Measurements from ENCODE around the gene PRR19. TPM values are rescaled to one million over a fixed set of nuclear protein-coding genes. Genes with fewer than 3 reads are reported as not detected.
A peak's percentile ranks its signal among the peaks of the same experiment; 100 is the strongest.

Gene PRR19
- total RNA-seq, 1 experiment from 2014 or later, result 3.2 TPM

DNA sequence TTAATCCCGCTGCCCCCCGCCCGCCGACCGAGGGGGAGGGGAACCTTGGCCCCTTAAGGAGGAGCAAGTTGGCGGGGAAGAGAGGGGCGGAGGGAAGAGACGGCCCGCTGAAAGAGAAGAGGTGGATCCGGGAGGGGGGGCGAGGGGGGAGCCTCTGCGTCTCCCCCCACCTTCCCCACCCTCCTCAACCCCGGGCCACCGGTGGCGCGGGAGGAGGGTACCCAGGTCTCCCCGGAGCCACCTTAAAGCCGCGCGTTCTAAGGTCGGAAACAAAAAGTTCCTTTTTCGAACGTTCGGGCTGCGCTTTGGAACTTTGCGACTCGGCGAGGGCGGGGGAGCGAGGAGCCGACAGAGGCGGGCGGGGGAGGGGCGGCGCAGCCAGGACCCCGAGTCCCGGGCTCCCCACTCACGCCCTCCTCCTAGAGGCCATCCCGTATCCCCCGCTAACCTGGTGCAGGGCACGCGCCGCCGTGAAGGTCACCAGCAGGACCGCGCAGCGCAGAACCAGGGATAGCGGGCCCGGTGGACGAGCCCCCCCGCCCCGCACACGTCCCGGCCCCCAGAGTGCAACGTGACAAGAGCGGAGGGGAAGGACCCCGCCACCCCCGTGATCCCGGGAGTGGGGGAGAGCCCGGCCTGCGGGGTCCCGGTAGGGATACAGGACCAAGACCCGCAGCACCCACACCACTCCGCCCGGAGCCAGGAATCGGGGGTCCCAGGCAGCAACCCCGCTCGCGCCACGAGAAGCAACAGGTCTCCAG lies 47.7 kb upstream of the PRR19 start:
- Histone ChIP-seq H3K56ac (ENCODE audit: insufficient read length, low read depth, low read length) (no peak overlapping the region), H3K4me1 (ENCODE audit: insufficient read depth, low read length) (peaks cover 6% of the 10 kb centered on the region; the same call in 1 of the 2 replicates), H4K8ac (replicated peaks; ENCODE audit: insufficient read length, low read depth, low read length) (no peak overlapping the region), H2AFZ (ENCODE audit: low read length) (no peak overlapping the region), H3K9me3 (ENCODE audit: control insufficient read depth, low read depth, low read length) (no peaks in the 10 kb centered on the region), H3K23ac (ENCODE audit: insufficient read length, low read depth, low read length) (no peak overlapping the region), H4K5ac (ENCODE audit: insufficient read length, low read depth, low read length) (no peak overlapping the region), H3K4me2 (ENCODE audit: insufficient read depth, insufficient read length, low read length) (peak overlapping the region; percentile 32), H3K79me2 (ENCODE audit: insufficient read depth, low read length) (peaks cover 5% of the 10 kb centered on the region; the same call in 1 of the 2 replicates), H2BK5ac (ENCODE audit: insufficient read length, low read length) (no peak overlapping the region), H3K9ac (ENCODE audit: extremely low read depth, insufficient read length, low read length) (peak overlapping the region; percentile 70), H3K79me1 (ENCODE audit: insufficient read depth, low read depth, low read length, poor library complexity, severe bottlenecking) (no peaks in the 10 kb centered on the region), H3K27me3 (ENCODE audit: insufficient read depth, low read length) (no peaks in the 10 kb centered on the region), H3K4ac (ENCODE audit: low read depth, low read length) (no peak overlapping the region; the same call in 1 of the 2 replicates), H2BK12ac (ENCODE audit: insufficient read length, low read depth, low read length) (no peak overlapping the region), H2AK5ac (ENCODE audit: insufficient read length, low read length) (no peak overlapping the region), H4K20me1 (ENCODE audit: control insufficient read depth, insufficient read depth, insufficient read length) (no peaks in the 10 kb centered on the region), H3K14ac (ENCODE audit: insufficient read depth, low read length) (peak overlapping the region; percentile 96), H3T11ph (ENCODE audit: low read length) (no peak overlapping the region), H4K91ac (ENCODE audit: insufficient read length, low read depth, low read length) (no peak overlapping the region), H2BK20ac (ENCODE audit: low read depth, low read length, poor library complexity, severe bottlenecking) (no peak overlapping the region), H2BK120ac (ENCODE audit: low read depth, low read length, poor library complexity, severe bottlenecking) (no peak overlapping the region), H3K18ac (ENCODE audit: insufficient read length, low read depth, low read length) (peak overlapping the region; percentile 88), H3K27ac (ENCODE audit: insufficient read length, low read depth, low read length) (no peak overlapping the region), H2BK15ac (ENCODE audit: low read depth, low read length) (no peak overlapping the region), H3K23me2 (ENCODE audit: insufficient read length, low read depth, low read length, poor library complexity, severe bottlenecking) (peaks cover 14% of the 10 kb centered on the region)
- DNase-seq, result peak; percentile 72
- TF ChIP-seq, protein P1, sequence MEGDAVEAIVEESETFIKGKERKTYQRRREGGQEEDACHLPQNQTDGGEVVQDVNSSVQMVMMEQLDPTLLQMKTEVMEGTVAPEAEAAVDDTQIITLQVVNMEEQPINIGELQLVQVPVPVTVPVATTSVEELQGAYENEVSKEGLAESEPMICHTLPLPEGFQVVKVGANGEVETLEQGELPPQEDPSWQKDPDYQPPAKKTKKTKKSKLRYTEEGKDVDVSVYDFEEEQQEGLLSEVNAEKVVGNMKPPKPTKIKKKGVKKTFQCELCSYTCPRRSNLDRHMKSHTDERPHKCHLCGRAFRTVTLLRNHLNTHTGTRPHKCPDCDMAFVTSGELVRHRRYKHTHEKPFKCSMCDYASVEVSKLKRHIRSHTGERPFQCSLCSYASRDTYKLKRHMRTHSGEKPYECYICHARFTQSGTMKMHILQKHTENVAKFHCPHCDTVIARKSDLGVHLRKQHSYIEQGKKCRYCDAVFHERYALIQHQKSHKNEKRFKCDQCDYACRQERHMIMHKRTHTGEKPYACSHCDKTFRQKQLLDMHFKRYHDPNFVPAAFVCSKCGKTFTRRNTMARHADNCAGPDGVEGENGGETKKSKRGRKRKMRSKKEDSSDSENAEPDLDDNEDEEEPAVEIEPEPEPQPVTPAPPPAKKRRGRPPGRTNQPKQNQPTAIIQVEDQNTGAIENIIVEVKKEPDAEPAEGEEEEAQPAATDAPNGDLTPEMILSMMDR (conservative IDR thresholded peaks at IDR 0.05), result peak; percentile 25; the same call in 1 of the 3 replicates
- peaks cover 5 to 15% (median 11%) of the 10 kb centered on the region in 3 experiments; a peak in 6 of 7 replicates for H3K36me3 Mint-ChIP-seq (ENCODE audit: insufficient read depth in 1 of 3, low read depth in 3 of 3)
- peaks cover 22 to 40% of the 10 kb centered on the region in 2 experiments for H3K4me1 Mint-ChIP-seq
- H3K27me3 Mint-ChIP-seq (ENCODE audit: low read depth), result peaks cover 19% of the 10 kb centered on the region
- WGBS (ENCODE audit: extremely low coverage, insufficient read length, low lambda C conversion rate), result no CpG with 5 or more reads among the region's 70 CpGs
- H3K27ac Mint-ChIP-seq, result peak overlapping the region in 1 of 3 experiments; percentile 28; a peak in 1 of 7 replicates
- H3K4me3 Mint-ChIP-seq, result peak overlapping the region; percentile 76 to 81
- H3K9me3 Mint-ChIP-seq, result no peaks in the 10 kb centered on the region
